Measurements from ENCODE around the gene DCP1A. TPM values are rescaled to one million over a fixed set of nuclear protein-coding genes. Genes with fewer than 3 reads are reported as not detected.
A peak's percentile ranks its signal among the peaks of the same experiment; 100 is the strongest.

Gene DCP1A
- total RNA-seq, result 10 to 100 TPM; 36.5 to 48.9 (median 45.8) TPM
- 26.3 TPM for total RNA-seq (2013)

DNA sequence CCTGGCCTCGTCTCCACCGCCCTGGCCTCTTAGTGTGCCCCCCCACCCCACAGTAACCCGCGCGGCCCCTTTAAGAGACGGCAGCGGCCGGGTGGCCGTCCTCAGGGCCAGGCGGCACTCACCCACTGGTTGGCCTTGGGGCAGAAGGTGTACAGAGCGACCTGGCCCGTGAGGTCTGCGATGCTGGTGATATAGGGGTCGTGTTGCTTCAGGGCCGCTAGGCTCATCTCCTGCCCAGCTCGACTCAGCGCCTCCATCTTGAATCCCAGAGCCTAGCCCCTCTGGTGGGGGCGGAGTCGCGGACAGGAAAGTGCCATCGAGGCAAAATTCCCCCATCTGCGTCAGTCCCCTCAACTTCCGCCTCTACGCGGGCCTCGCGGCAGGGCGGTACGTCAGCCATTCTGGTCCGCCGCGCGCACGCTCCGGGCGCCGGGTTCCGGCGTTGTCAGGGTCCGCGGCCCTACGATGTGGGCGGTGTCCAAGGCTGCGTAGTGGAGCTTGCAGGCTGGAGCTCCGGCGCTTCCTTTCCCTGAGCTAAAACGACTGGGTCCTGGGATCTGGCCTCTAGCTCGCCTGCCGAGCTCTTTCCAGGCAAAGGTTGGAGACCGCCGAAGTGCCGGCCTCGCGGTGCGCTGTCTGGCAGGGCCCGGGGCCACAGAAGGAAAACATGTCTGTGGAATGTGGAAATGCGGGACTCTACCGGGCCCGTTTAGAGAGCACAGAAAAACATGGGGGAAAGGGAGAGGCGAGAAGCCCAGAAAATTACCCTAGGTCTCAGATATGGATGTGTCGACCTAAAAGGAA lies at the start of gene DCP1A:
TSS of gene DCP1A (minus strand) at position 283 of the 804 bp plus-strand sequence. CDS start at position 257, 26 bp downstream.
- Histone ChIP-seq H3K9me3 (ENCODE audit: control insufficient read depth, insufficient read depth, low read length) (no peaks in the 10 kb centered on the region), H3K4me1 (ENCODE audit: control insufficient read depth, insufficient read depth, low read length) (peaks cover 16% of the 10 kb centered on the region), H3K27me3 (ENCODE audit: control insufficient read depth, insufficient read depth, low read length) (no peaks in the 10 kb centered on the region), H3K4me3 (ENCODE audit: low read length) (peak within 1 kb of the TSS; percentile 80), H3K36me3 (ENCODE audit: control insufficient read depth, insufficient read depth, low read length) (peaks cover 10% of the 10 kb centered on the region), H3K27ac (ENCODE audit: low read length) (peak within 1 kb of the TSS; percentile 90)
- Mint-ChIP-seq H3K27ac (peak within 1 kb of the TSS; percentile 96 to 100), H3K4me3 (peak within 1 kb of the TSS; percentile 98), H3K27me3 (ENCODE audit: low read depth in 2 of 2) (peaks cover 0 to 2% of the 10 kb centered on the region in 2 donors), H3K36me3 (no peaks in the 10 kb centered on the region), H3K9me3 (no peaks in the 10 kb centered on the region), H3K4me1 (peaks cover 29 to 46% of the 10 kb centered on the region in 2 donors)
- intact Hi-C loops (cut with micrococcal nuclease), result loop anchor here (5.0 kb wide), 2 partner anchors 300 to 545 kb away; partner anchors contain the start of genes SELENOK and SFMBT1
- peak; percentile 95 to 97 (median 96) for ATAC-seq
- TF ChIP-seq, protein P1, sequence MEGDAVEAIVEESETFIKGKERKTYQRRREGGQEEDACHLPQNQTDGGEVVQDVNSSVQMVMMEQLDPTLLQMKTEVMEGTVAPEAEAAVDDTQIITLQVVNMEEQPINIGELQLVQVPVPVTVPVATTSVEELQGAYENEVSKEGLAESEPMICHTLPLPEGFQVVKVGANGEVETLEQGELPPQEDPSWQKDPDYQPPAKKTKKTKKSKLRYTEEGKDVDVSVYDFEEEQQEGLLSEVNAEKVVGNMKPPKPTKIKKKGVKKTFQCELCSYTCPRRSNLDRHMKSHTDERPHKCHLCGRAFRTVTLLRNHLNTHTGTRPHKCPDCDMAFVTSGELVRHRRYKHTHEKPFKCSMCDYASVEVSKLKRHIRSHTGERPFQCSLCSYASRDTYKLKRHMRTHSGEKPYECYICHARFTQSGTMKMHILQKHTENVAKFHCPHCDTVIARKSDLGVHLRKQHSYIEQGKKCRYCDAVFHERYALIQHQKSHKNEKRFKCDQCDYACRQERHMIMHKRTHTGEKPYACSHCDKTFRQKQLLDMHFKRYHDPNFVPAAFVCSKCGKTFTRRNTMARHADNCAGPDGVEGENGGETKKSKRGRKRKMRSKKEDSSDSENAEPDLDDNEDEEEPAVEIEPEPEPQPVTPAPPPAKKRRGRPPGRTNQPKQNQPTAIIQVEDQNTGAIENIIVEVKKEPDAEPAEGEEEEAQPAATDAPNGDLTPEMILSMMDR (IDR thresholded peaks at IDR 0.05), result no peak
- peak; percentile 95 to 98 for DNase-seq
- WGBS (ENCODE audit: insufficient coverage), result under 1% methylated on average over 61 of the region's 61 CpGs

DNA sequence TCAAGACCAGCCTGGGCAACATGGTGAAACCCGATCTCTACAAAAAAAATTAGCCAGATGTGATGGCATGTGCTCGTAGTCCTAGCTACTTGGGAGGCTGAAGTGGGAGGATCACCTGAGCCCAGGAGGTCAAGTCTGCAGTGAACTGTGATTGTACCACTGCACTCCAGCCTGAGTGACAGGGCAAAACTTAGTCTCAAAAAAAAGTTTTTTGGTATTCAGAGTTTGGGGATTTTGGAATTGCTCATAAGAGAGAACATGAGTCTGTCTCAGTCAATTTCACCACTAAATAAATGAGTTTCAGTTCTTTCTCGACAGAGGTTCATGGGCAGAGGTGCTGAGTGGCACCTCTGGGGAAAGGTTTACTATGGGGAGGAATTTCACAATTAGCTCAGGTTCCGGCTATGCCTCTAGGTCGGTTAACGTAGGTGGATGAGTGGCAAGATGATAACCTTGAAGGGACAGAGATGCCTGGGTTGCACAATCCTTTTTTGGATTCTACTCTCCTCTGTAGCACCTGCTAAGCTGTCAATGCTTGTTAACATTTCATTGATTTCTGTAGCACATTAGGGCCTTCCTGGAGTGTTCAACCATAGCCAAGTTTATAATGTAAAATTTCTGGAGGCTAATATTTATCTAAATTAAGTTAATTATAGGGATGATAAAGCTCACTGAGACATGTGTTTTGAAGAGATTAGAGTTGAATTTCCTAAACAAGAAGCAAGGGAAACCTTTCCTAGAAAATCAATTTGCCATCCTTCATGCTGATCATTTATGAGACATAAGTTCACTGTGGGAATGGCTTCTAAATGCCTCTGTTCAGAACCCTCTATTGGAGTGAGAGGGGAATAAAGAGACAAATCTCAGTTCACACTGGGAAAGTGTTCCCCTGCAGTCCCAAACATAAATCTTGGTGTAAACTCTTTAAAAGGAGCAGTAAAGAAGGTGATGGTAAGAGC lies 37.4 kb upstream of the DCP1A start:
- H3K9me3 Mint-ChIP-seq, result no peaks in the 10 kb centered on the region

DNA sequence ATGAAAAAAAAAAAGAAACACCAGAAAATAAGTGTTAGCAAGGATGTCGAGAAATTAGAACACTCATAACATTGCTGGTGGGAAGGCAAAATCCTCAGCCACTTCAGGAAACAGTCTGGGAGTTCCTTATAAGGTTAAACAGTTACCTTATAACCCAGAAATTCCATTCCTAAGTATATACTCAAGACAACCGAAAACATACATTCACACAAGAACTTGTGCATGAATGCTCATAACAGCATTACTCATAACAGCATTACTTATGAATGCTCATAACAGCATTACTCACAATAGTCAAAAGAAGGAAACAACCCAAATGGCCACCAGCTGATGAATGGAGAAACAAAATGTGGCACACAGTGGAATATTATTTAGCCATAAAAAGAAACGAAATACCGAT lies 34.8 kb upstream of the DCP1A start:
- no peak overlapping the region for H3K27ac ChIP-seq (ENCODE audit: low read length)
- intact Hi-C loops (cut with micrococcal nuclease), result no loop called here
- Mint-ChIP-seq H3K27ac (no peak overlapping the region), H3K36me3 (no peaks in the 10 kb centered on the region), H3K4me1 (no peaks in the 10 kb centered on the region), H3K4me3 (no peak overlapping the region), H3K27me3 (ENCODE audit: low read depth in 2 of 2) (peaks cover 6 to 26% of the 10 kb centered on the region in 2 donors), H3K9me3 (no peaks in the 10 kb centered on the region)
- no peak overlapping the region for H3K4me3 ChIP-seq (ENCODE audit: low read length)
- no peak for DNase-seq
- no peaks in the 10 kb centered on the region for H3K36me3 ChIP-seq (ENCODE audit: control insufficient read depth, insufficient read depth, low read length)
- TF ChIP-seq, protein P1 (IDR thresholded peaks at IDR 0.05), result no peak
- H3K9me3 ChIP-seq (ENCODE audit: control insufficient read depth, insufficient read depth, low read length), result no peaks in the 10 kb centered on the region
- no peaks in the 10 kb centered on the region for H3K27me3 ChIP-seq (ENCODE audit: control insufficient read depth, insufficient read depth, low read length)
- H3K4me1 ChIP-seq (ENCODE audit: control insufficient read depth, insufficient read depth, low read length), result no peaks in the 10 kb centered on the region
- no peak for ATAC-seq
- WGBS (ENCODE audit: insufficient coverage), result 95% methylated on average over 3 of the region's 4 CpGs

More for the DNA sequence above, 37.4 kb upstream of the DCP1A start:
- no peaks in the 10 kb centered on the region for H3K4me1 Mint-ChIP-seq
- 86% methylated on average over 6 of the region's 6 CpGs for WGBS (ENCODE audit: insufficient coverage)
- H3K36me3 Mint-ChIP-seq, result no peaks in the 10 kb centered on the region
- TF ChIP-seq, protein P1 (IDR thresholded peaks at IDR 0.05), result no peak
- H3K27ac Mint-ChIP-seq, result no peak overlapping the region
- H3K9me3 ChIP-seq (ENCODE audit: control insufficient read depth, insufficient read depth, low read length), result no peaks in the 10 kb centered on the region
- intact Hi-C loops (cut with micrococcal nuclease), result no loop called here
- H3K27ac ChIP-seq (ENCODE audit: low read length), result no peak overlapping the region
- peaks cover 2% of the 10 kb centered on the region for H3K27me3 ChIP-seq (ENCODE audit: control insufficient read depth, insufficient read depth, low read length)
- H3K27me3 Mint-ChIP-seq (ENCODE audit: low read depth in 2 of 2), result peaks cover 22% of the 10 kb centered on the region in 2 donors
- DNase-seq (no peak), ATAC-seq (no peak)
- no peaks in the 10 kb centered on the region for H3K36me3 ChIP-seq (ENCODE audit: control insufficient read depth, insufficient read depth, low read length)
- H3K4me1 ChIP-seq (ENCODE audit: control insufficient read depth, insufficient read depth, low read length), result no peaks in the 10 kb centered on the region
- H3K4me3 Mint-ChIP-seq, result no peak overlapping the region
- no peak overlapping the region for H3K4me3 ChIP-seq (ENCODE audit: low read length)
